ENCODE data around the gene ASIC4.

- peak; percentile 93 for TF ChIP-seq SUZ12 (IDR thresholded peaks at IDR 0.05; ENCODE audit: extremely low read depth, insufficient read depth, insufficient read length)
- no peak for TF ChIP-seq ZNF274 (IDR thresholded peaks at IDR 0.05; ENCODE audit: low read depth, low read length)
Measured at GRCh38 chr2:219484343-219485200, 29.7 kb upstream of the ASIC4 start.

All from NT2/D1 (cell line).